Skeletal muscle tissue (tissue), 4 donors: ENCODE measurements around the gene CDH4. TPM values are rescaled to one million over a fixed set of nuclear protein-coding genes. Genes with fewer than 3 reads are reported as not detected.

Source experiments
- H3K27ac ChIP-seq: one replicate; pipeline ENCODE4 v1.7.0; 2013; ENCODE audit warnings: mild to moderate bottlenecking, low read depth, low read length, inconsistent platforms
- H3K27me3 ChIP-seq, 3 donors: one replicate each; pipeline ENCODE4 v1.7.0; 2013; ENCODE audit warnings: low read length in 3 of 3; ENCODE audit not compliant: control insufficient read depth in 3 of 3, insufficient read depth in 3 of 3
- H3K36me3 ChIP-seq, 3 donors: one replicate each; pipeline ENCODE4 v1.7.0; 2013; ENCODE audit warnings: low read length in 3 of 3; ENCODE audit not compliant: control insufficient read depth in 3 of 3, insufficient read depth in 3 of 3
- H3K4me1 ChIP-seq, 3 donors: one replicate each; pipeline ENCODE4 v1.7.0; 2013; ENCODE audit warnings: low read length in 3 of 3, mild to moderate bottlenecking in 3 of 3; ENCODE audit not compliant: control insufficient read depth in 3 of 3, insufficient read depth in 3 of 3
- H3K4me3 ChIP-seq, 3 donors: one replicate each; pipeline ENCODE4 v1.7.0; 2013; ENCODE audit warnings: low read length in 3 of 3
- H3K9ac ChIP-seq, 3 donors: one replicate each; pipeline ENCODE4 v1.7.0; 2013; ENCODE audit warnings: low read length in 3 of 3, mild to moderate bottlenecking in 3 of 3, moderate library complexity in 2 of 3, low read depth in 1 of 3
- H3K9me3 ChIP-seq, 3 donors: one replicate each; pipeline ENCODE4 v1.7.0; 2013; ENCODE audit warnings: low read length in 3 of 3; ENCODE audit not compliant: control insufficient read depth in 3 of 3
- total RNA-seq: library from RNA; depleted of rRNA; stranded (reverse); fragments of >200 nt; gene quantifications from one replicate; pipeline ENCODE4 v1.2.3, GENCODE V29; 2014
- donor health status: Osteomylitis.

CDH4 gene
- total RNA-seq, 1 donor from 2014 or later, result 0.52 TPM

DNA sequence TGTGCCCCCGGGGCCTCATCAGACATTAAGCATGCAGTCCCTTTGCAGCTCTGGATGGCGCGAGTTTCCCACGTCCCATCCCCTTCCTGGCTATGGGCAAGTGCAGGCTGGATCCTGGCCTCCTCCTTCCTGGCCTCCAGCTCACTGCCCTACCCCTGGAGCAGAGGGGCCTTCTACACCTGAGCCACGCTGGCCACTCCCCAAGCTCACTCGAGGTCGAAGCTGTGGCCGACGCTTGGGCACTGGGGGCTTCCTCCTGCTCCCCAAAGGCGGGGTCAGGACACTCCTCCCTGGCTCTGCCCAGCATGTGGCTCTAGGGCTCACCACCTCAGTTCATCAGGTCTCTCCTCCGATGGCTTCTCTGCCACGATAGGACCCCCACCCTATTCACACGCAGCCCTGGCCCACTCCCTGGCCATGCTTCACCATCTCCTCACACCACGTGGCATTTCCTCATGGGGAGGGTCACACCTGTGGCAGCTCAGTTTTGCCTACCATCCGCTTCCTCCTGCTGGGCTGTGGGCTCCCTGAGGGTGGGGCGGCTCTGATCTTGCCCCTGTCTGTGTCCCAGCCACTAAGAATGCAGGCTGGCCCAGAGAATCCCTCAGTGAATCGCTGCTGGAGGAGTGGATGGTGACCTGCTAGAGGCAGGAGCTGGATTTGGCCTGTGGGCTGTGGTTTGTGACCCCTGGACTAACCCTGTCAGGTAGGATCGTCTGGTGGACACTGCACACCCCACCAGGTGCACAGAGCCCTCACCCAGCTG, 532.9 kb downstream of the CDH4 start:
- no peaks in the 10 kb centered on the region for H3K36me3 ChIP-seq
- no peak overlapping the region for H3K4me3 ChIP-seq
- H3K4me1 ChIP-seq, result no peaks in the 10 kb centered on the region
- no peak overlapping the region for H3K9ac ChIP-seq
- H3K27ac ChIP-seq, result no peak overlapping the region
- peaks cover 0 to 7% (median 0%) of the 10 kb centered on the region in 3 donors for H3K27me3 ChIP-seq
- H3K9me3 ChIP-seq, result peaks cover 0 to 4% (median 0%) of the 10 kb centered on the region in 3 donors

DNA sequence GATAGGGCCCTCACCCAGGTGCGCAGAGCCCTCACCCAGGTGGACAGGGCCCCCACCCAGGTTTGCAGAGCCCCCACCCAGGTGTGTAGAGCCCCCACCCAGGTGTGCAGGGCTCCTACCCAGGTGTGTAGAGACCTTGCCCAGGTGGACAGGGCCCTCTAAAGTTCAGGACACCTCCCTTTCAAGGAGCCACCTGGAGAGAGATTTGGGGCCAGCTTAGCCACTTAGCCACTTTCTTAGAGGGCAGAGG, 533.4 kb downstream of the CDH4 start:
- Histone ChIP-seq H3K4me3 (no peak overlapping the region), H3K36me3 (no peaks in the 10 kb centered on the region), H3K9ac (no peak overlapping the region), H3K27ac (no peak overlapping the region), H3K4me1 (no peaks in the 10 kb centered on the region), H3K27me3 (peaks cover 0 to 5% (median 0%) of the 10 kb centered on the region in 3 donors), H3K9me3 (peaks cover 0 to 4% (median 0%) of the 10 kb centered on the region in 3 donors)

DNA sequence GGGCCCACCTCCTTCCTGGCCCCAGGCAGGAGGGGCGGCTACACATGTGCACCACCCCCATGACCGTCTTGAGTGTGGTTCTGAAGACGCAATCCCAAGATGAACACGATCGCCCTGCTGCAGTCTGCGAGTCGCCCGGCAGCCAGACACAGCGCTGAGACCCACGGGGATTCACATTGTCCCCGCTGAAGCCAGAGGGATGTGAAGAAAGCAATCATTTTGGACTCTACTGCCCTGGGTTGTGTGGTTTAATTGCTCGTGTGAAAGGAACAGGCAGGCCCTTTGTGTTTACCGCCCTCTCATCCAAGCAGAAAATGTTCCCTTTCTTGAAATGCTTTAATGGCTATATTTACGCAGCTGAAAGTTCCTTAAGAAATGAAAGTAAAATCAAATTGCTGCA, 534.2 kb downstream of the CDH4 start:
- H3K36me3 ChIP-seq, result no peaks in the 10 kb centered on the region
- no peak overlapping the region for H3K9ac ChIP-seq
- H3K27me3 ChIP-seq, result peaks cover 0 to 5% (median 0%) of the 10 kb centered on the region in 3 donors
- H3K27ac ChIP-seq, result no peak overlapping the region
- no peak overlapping the region for H3K4me3 ChIP-seq
- no peaks in the 10 kb centered on the region for H3K4me1 ChIP-seq
- H3K9me3 ChIP-seq, result no peaks in the 10 kb centered on the region

DNA sequence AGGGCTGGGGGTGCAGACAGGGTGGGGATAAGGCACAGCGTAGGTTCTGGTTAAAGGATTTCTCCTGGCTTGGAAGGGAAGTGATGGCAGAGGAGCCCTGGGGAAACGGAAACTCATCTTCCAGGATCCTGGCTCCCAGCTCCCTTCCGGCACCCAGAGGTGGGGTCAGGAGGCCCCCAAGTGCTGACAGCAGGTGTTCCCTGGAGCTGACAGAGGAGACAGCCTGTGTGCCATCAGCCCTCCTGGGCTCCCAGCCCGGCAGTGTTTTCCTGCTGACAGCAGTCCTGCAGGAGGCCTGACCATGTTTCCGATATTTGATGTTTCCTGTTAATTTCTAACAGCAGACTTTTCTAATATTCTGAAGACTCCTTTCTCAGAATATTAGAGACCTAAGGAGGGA, 536.3 kb downstream of the CDH4 start:
- no peaks in the 10 kb centered on the region for H3K4me1 ChIP-seq
- peaks cover 0 to 5% (median 0%) of the 10 kb centered on the region in 3 donors for H3K27me3 ChIP-seq
- H3K9ac ChIP-seq, result no peak overlapping the region
- no peak overlapping the region for H3K27ac ChIP-seq
- H3K4me3 ChIP-seq, result no peak overlapping the region
- H3K9me3 ChIP-seq, result no peaks in the 10 kb centered on the region
- no peaks in the 10 kb centered on the region for H3K36me3 ChIP-seq

DNA sequence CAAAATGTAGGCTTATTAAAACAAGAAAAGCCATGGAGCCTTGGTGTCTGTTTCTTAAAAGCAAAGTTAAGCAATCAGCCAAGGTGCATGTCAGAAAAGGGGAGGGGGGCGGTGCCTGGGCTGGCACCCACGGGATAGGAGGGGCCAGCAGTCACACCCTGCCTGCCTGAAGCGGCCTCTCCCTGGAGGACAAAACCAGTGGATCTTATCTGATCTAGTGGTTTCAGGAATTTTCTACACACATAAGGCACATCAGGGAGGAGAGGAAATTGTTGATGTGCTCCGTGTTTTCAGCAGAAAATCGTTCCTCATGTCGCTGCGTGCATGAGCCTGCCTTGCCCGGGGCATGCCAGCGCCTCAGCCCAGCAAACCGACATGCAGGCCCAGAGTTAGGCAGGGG, 537.3 kb downstream of the CDH4 start:
- H3K36me3 ChIP-seq, result no peaks in the 10 kb centered on the region
- no peak overlapping the region for H3K4me3 ChIP-seq
- H3K4me1 ChIP-seq, result no peaks in the 10 kb centered on the region
- H3K27ac ChIP-seq, result no peak overlapping the region
- no peak overlapping the region for H3K9ac ChIP-seq
- peaks cover 0 to 3% (median 0%) of the 10 kb centered on the region in 3 donors for H3K27me3 ChIP-seq
- H3K9me3 ChIP-seq, result no peaks in the 10 kb centered on the region

DNA sequence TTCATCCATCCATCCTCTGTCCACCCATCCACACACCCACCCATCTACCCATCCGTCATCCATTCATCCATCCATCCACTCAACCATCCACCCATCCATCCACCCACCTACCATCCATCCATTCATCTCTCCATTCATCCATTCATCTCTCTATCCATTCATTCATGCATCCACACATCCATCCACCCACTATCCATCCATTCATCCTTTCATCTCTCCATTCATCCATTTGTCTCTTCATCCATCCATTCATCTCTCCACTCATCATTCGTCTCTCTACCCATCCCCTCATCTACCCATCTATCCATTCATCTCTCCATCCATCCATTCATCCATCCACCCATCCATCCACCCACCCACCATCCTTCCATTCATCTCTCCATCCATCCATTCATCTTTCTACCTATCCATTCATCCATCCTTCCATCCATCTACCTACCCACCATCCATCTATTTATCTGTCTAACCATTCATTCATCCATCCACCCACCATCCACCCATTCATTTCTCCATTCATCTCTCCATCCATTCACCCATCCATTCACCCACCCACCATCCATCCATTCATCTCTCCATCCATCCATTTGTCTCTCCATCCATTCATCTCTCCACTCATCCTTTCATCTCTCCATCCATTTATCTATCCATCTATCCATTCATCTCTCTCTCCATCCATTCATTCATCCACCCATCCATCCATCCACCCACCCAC, 538.2 kb downstream of the CDH4 start:
- H3K27ac ChIP-seq, result no peak overlapping the region
- peaks cover 0 to 3% (median under 1%) of the 10 kb centered on the region in 3 donors for H3K27me3 ChIP-seq
- no peaks in the 10 kb centered on the region for H3K9me3 ChIP-seq
- H3K4me3 ChIP-seq, result no peak overlapping the region
- no peaks in the 10 kb centered on the region for H3K36me3 ChIP-seq
- H3K9ac ChIP-seq, result no peak overlapping the region
- H3K4me1 ChIP-seq, result no peaks in the 10 kb centered on the region

DNA sequence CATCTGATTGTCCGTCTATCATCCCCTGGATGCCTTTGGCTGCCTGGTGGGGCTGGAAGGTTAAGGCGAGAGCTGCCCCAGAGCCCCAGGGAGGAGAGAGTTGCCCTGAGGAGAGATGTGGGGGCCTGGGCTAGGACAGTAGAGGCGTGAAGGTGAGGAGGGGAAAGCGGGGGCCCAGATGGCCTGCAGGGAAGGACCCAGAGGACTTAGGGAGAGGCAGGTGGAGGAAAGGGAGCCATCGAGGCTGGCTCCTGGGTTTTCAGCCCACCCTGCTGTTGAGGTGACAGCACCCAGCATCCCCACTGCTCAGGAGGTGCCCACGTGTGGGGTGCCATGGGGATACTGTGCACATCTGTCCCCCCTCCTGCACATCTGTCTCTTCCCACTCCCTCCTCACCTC, 539.9 kb downstream of the CDH4 start:
- H3K4me3 ChIP-seq, result no peak overlapping the region
- peaks cover 0 to 3% (median 3%) of the 10 kb centered on the region in 3 donors for H3K27me3 ChIP-seq
- H3K9me3 ChIP-seq, result no peaks in the 10 kb centered on the region
- no peak overlapping the region for H3K9ac ChIP-seq
- H3K36me3 ChIP-seq, result no peaks in the 10 kb centered on the region
- no peak overlapping the region for H3K27ac ChIP-seq
- no peaks in the 10 kb centered on the region for H3K4me1 ChIP-seq

DNA sequence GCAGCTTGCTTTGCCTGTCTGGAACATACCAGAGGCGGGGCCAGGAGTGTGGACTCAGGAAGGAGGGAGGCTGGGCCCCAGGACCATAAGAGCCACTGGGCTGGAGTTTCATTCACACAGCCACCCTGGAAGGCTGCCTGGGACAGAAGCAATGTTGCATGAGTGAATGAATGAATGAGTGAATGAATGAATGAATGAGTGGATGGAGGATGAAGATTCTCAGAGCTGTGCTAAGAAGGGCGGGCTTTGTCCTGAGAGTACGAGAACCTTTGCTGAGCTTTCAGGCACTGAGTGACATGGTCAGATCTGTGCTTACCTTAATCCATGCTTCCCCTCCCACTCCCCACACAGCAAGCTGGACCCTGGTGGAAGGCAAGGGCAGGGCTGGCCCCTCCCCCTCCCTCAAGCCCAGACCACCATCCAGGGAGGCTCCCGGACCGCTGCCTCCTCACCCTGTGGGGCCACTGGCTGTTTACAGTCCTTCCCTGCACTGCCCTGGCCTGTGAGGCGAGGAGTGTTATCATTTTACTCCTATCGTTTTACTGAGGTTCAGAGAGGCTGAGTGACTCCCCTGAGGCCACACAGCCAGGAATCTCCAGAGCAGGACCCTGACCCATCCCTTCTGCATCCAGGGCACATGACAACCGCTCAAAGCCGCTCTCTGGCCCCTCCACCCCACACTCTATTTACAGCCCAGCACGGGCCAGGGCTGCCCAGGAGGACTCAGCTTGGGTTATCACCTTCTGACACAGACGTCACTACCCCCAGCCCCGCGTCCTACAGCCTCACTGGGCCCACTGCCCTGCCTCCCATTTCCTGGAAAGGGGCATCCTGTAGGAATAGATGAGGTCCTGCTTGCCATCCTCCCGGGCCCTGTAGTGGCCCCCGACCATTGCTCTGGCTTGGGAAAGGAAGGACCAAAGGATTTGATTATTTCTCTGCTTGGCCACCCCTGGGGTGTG, 543.9 kb downstream of the CDH4 start:
- Histone ChIP-seq H3K9me3 (no peaks in the 10 kb centered on the region), H3K9ac (no peak overlapping the region), H3K36me3 (no peaks in the 10 kb centered on the region), H3K4me3 (no peak overlapping the region), H3K4me1 (no peaks in the 10 kb centered on the region), H3K27ac (no peak overlapping the region), H3K27me3 (peaks cover 3 to 14% (median 8%) of the 10 kb centered on the region in 3 donors)

DNA sequence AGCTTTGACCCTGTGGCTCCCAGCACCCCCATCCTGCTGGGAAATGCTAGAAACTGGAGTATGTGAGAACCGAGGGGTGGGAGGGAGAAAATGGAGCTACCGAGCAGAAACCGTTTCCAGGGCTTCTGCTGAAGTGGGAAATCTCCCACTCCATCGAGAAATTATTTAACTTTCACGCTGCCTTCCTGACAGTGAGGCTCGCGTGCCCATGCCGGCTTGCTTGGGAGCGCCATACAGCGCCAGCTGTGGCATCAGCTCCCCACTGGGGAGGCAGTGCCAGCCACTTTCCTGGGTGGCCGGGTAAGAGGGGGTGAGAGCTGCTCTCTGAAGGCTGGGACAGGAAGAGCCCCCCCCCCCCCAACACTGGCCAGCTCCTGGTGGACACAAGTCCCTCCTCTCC, 544.7 kb downstream of the CDH4 start:
- no peak overlapping the region for H3K4me3 ChIP-seq
- no peak overlapping the region for H3K9ac ChIP-seq
- H3K9me3 ChIP-seq, result no peaks in the 10 kb centered on the region
- no peaks in the 10 kb centered on the region for H3K36me3 ChIP-seq
- peaks cover 11 to 22% (median 16%) of the 10 kb centered on the region in 3 donors for H3K27me3 ChIP-seq
- H3K4me1 ChIP-seq, result no peaks in the 10 kb centered on the region
- H3K27ac ChIP-seq, result no peak overlapping the region
